Mesothelial cell of epicardium (in vitro differentiated cells): Measurements from ENCODE around the gene HS3ST6. TPM values are rescaled to one million over a fixed set of nuclear protein-coding genes. Genes with fewer than 3 reads are reported as not detected.
A peak's percentile ranks its signal among the peaks of the same experiment; 100 is the strongest.

ENCODE experiments used
- DNase-seq, 2 experiments: peaks; one replicate each; pipeline ENCODE4 v3.0.0; 2021; ENCODE audit warnings: low spot score in 2 of 2; ENCODE audit not compliant: unreplicated experiment in 2 of 2
- H3K27ac Mint-ChIP-seq: 2 replicates; pipeline ENCODE4 v1.8.0; 2021; ENCODE audit warnings: mixed read lengths
- H3K27me3 Mint-ChIP-seq: 2 replicates; pipeline ENCODE4 v1.8.0; 2021; ENCODE audit warnings: low read depth, mixed read lengths
- H3K36me3 Mint-ChIP-seq: 2 replicates; pipeline ENCODE4 v1.8.0; 2021; ENCODE audit warnings: mixed read lengths
- H3K4me1 Mint-ChIP-seq: 2 replicates; pipeline ENCODE4 v1.8.0; 2021; ENCODE audit warnings: mixed read lengths
- H3K4me3 Mint-ChIP-seq: 2 replicates; pipeline ENCODE4 v1.8.0; 2021; ENCODE audit warnings: mild to moderate bottlenecking, moderate library complexity, mixed read lengths
- H3K9me3 Mint-ChIP-seq: 2 replicates; pipeline ENCODE4 v1.8.0; 2021; ENCODE audit warnings: mixed read lengths
- CTCF ChIP-seq: fragments of 200-600 bp; sonication (generic); IDR thresholded peaks from one replicate; pipeline ENCODE4 v1.5.0; 2021; ENCODE audit warnings: antibody characterized with exemption; ENCODE audit not compliant: unreplicated experiment
- total RNA-seq: library from RNA; stranded (reverse); gene quantifications from 3 replicates; pipeline ENCODE4 v1.2.1, GENCODE V29; 2021

HS3ST6 gene
- total RNA-seq, 1 donor from 2014 or later = 0.22 TPM

DNA sequence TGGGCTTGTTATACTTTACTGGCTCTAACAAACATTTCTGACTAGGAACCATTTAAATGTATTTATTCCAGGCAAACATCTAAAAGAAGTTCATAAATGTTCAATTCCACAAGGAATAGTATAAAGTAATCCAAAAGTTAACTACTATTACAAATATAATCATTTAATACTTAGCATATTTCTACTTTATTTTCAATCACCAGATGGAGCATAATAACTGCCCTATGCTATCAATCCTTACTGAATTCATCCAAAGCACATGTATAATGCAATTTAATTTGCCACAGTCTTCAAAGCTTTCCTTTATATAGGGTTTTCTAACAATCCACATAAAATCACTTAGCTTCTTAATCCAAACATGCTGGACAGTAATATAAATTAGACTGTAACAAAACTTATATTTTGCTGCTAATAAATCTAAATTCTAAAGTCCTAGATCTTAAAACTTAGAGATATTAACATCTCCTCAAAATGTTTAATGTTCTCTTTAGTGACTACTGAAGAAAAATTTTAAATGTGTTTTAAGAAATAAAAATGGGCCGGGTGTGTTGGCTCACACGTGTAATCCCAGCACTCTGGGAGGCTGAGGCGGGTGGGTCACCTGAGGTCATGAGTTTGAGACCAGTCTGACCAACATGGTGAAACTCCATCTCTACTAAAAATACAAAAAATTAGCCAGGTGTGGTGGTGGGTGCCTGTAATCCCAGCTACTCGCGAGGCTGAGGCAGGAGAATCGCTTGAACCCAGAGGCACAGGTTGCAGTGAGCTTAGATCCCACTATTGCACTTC is 52.1 kb downstream of the HS3ST6 start:
- Mint-ChIP-seq H3K27ac (no peak overlapping the region), H3K27me3 (peaks cover 51% of the 10 kb centered on the region), H3K9me3 (no peaks in the 10 kb centered on the region), H3K4me3 (no peak overlapping the region), H3K36me3 (no peaks in the 10 kb centered on the region), H3K4me1 (no peaks in the 10 kb centered on the region)
- DNase-seq = no peak
- TF ChIP-seq CTCF = no peak

DNA sequence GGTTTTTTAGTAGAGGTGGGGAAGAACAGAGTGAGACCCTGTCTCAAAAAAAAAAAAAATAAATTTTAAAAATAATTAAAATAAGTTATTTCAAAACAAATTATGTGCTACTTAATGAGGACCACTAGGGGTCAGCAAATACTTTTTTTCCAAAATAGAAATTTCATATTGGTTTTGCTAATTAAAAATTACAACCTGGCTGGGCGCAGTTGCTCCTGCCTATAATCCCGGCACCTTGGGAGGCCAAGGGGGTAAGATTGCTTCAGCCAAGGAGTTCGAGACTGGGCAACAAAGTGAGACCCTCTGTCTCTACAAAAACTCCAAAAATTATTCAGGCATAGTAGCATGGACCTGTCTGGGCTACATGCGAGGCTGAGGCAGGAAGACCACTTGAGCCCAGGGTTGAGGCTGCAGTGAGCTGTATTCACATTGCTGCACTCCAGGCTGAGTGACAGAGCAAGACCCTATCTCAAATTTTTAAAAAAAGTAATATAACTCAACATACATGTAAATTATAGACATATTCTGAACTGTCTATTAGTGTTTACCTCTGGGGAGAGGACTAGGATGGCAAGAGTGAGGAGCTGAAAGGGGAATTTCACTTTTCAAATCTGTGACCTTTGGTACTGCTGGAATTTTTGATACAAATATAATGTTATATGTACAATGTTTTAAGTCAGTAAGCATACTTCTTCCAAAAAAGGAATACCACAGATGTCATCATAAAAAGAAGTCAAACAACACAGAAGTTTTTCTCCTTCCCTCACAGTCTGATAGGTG is 54.3 kb downstream of the HS3ST6 start:
- DNase-seq = no peak
- H3K4me3 Mint-ChIP-seq = no peak overlapping the region
- no peak overlapping the region for H3K27ac Mint-ChIP-seq
- H3K36me3 Mint-ChIP-seq = no peaks in the 10 kb centered on the region
- peak; percentile 93 for TF ChIP-seq CTCF
- peaks cover 4% of the 10 kb centered on the region for H3K4me1 Mint-ChIP-seq
- no peaks in the 10 kb centered on the region for H3K9me3 Mint-ChIP-seq
- peaks cover 62% of the 10 kb centered on the region for H3K27me3 Mint-ChIP-seq

DNA sequence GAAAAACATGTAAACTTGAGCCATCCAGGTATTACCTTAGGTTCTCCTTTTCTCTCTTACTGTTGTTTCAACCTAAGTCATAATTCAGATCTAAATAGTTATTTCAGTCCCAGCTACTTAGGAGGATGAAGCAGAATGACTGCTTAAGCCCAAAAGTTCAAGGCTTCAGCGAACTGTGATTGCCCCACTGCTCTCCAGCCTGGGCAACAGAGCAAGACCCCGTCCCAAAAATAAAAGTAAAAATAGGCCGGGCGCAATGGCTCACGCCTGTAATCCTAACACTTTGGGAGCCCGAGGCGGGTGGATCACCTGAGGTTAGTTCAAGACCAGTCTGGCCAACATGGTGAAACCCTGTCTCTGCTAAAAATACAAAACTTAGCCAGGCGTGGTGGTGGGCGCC is 55.8 kb downstream of the HS3ST6 start:
- H3K27me3 Mint-ChIP-seq = peaks cover 73% of the 10 kb centered on the region
- TF ChIP-seq CTCF = no peak

DNA sequence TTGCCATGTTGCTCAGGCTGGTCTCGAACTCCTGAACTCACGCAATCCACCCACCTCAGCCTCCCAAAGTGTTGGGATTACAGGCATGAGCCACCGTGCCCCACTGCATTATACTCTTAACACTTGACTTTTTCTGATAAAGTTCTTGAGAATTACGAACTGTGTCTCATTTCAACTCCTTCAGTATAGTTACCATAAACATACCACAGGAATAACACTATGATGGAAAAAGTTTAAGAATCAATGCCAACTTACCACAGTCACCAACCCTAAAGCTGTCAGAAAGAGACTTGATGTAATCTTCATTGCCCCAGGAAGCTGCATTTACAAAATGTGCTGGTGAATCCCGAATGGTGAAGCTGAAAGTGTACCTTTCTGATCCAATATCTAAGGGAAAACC is 56.5 kb downstream of the HS3ST6 start:
- DNase-seq = no peak
- H3K9me3 Mint-ChIP-seq = no peaks in the 10 kb centered on the region
- H3K27me3 Mint-ChIP-seq = peaks cover 77% of the 10 kb centered on the region
- no peak overlapping the region for H3K4me3 Mint-ChIP-seq
- no peaks in the 10 kb centered on the region for H3K36me3 Mint-ChIP-seq
- H3K27ac Mint-ChIP-seq = no peak overlapping the region
- peaks cover 13% of the 10 kb centered on the region for H3K4me1 Mint-ChIP-seq
- TF ChIP-seq CTCF = no peak

More for the DNA sequence above, 55.8 kb downstream of the HS3ST6 start:
- H3K27ac Mint-ChIP-seq = no peak overlapping the region
- no peaks in the 10 kb centered on the region for H3K9me3 Mint-ChIP-seq
- no peak for DNase-seq
- no peak overlapping the region for H3K4me3 Mint-ChIP-seq
- H3K4me1 Mint-ChIP-seq = peaks cover 13% of the 10 kb centered on the region
- H3K36me3 Mint-ChIP-seq = no peaks in the 10 kb centered on the region

Other genes starting within 250 kb of the HS3ST6 start
- gene JPT2, start 240.1 kb downstream of the HS3ST6 start, total RNA-seq = 72.9 to 78.3 TPM (median 73.9 TPM) in 3 replicates
- 162 to 182 TPM (median 162 TPM) in 3 replicates for gene MAPK8IP3, start 212.2 kb downstream of the HS3ST6 start, total RNA-seq
- gene NME3, start 146.9 kb downstream of the HS3ST6 start, total RNA-seq = 56.6 to 58.4 TPM (median 57.7 TPM) in 3 replicates
- 32.3 to 41.5 TPM (median 35.2 TPM) in 3 replicates for gene EME2, start 145.6 kb downstream of the HS3ST6 start, total RNA-seq
- 62.2 to 65.3 TPM (median 63.9 TPM) in 3 replicates for gene MRPS34, start 145.3 kb downstream of the HS3ST6 start, total RNA-seq
- 49.6 to 51.4 TPM (median 50.0 TPM) in 3 replicates for gene SPSB3, start 135.8 kb downstream of the HS3ST6 start, total RNA-seq
- gene NUBP2, start 135.5 kb downstream of the HS3ST6 start, total RNA-seq = 62.9 to 65.3 TPM (median 63.6 TPM) in 3 replicates
- 0.34 to 0.63 TPM (median 0.35 TPM) in 3 replicates for gene IGFALS, start 124.7 kb downstream of the HS3ST6 start, total RNA-seq
- 27.8 to 29.8 TPM (median 29.7 TPM) in 3 replicates for gene HAGH, start 91.6 kb downstream of the HS3ST6 start, total RNA-seq
- gene FAHD1, start 91.2 kb downstream of the HS3ST6 start, total RNA-seq = 21.3 to 24.1 TPM (median 23.1 TPM) in 3 replicates
- gene MEIOB, start 46.3 kb downstream of the HS3ST6 start, total RNA-seq = not detected in 3 replicates
- 13.1 to 14.1 TPM (median 13.4 TPM) in 3 replicates for gene MSRB1, start 24.8 kb upstream of the HS3ST6 start, total RNA-seq
- gene RPL3L, start 36.3 kb upstream of the HS3ST6 start, total RNA-seq = 0.40 to 0.45 TPM in 2 of 3 replicates, not detected in the other
- 92.9 to 103 TPM (median 95.0 TPM) in 3 replicates for gene NDUFB10, start 41.1 kb upstream of the HS3ST6 start, total RNA-seq
- 2,265 to 2,496 TPM (median 2,379 TPM) in 3 replicates for gene RPS2, start 46.4 kb upstream of the HS3ST6 start, total RNA-seq
- not detected in 3 replicates for gene RNF151, start 48.4 kb upstream of the HS3ST6 start, total RNA-seq
- 35.5 to 40.6 TPM (median 37.2 TPM) in 3 replicates for gene TBL3, start 53.6 kb upstream of the HS3ST6 start, total RNA-seq
- gene NOXO1, start 63.1 kb upstream of the HS3ST6 start, total RNA-seq = 0.42 to 1.3 TPM (median 0.73 TPM) in 3 replicates
- gene GFER, start 65.8 kb upstream of the HS3ST6 start, total RNA-seq = 22.8 to 26.5 TPM (median 23.7 TPM) in 3 replicates
- 0.49 to 1.3 TPM (median 1.0 TPM) in 3 replicates for gene SYNGR3, start 71.6 kb upstream of the HS3ST6 start, total RNA-seq
- 50.6 to 52.7 TPM (median 52.7 TPM) in 3 replicates for gene ZNF598, start 91.4 kb upstream of the HS3ST6 start, total RNA-seq
- gene NPW, start 101.4 kb upstream of the HS3ST6 start, total RNA-seq = 14.0 to 16.1 TPM (median 15.4 TPM) in 3 replicates
- 48.1 to 55.1 TPM (median 51.3 TPM) in 3 replicates for gene NHERF2, start 108.5 kb upstream of the HS3ST6 start, total RNA-seq
- 27.6 to 31.1 TPM (median 29.7 TPM) in 3 replicates for gene NTHL1, start 129.4 kb upstream of the HS3ST6 start, total RNA-seq
- gene TSC2, start 129.6 kb upstream of the HS3ST6 start, total RNA-seq = 242 to 250 TPM (median 243 TPM) in 3 replicates
- 173 to 183 TPM (median 175 TPM) in 3 replicates for gene PKD1, start 217.5 kb upstream of the HS3ST6 start, total RNA-seq
- 1.1 to 1.5 TPM (median 1.3 TPM) in 3 replicates for gene RAB26, start 230.2 kb upstream of the HS3ST6 start, total RNA-seq
- 63.1 to 68.5 TPM (median 66.1 TPM) in 3 replicates for gene TRAF7, start 237.4 kb upstream of the HS3ST6 start, total RNA-seq